NCI-H2029 treated with DMSO at 0.1 percent for 48 hours (cell line): Measurements from ENCODE around the gene SORCS2.
A peak's percentile ranks its signal among the peaks of the same experiment; 100 is the strongest.

Experiments used
- DNase-seq: peaks from one replicate; lab custom pipeline; 2025; lab: John Stamatoyannopoulos, UW

Gene SORCS2

DNA sequence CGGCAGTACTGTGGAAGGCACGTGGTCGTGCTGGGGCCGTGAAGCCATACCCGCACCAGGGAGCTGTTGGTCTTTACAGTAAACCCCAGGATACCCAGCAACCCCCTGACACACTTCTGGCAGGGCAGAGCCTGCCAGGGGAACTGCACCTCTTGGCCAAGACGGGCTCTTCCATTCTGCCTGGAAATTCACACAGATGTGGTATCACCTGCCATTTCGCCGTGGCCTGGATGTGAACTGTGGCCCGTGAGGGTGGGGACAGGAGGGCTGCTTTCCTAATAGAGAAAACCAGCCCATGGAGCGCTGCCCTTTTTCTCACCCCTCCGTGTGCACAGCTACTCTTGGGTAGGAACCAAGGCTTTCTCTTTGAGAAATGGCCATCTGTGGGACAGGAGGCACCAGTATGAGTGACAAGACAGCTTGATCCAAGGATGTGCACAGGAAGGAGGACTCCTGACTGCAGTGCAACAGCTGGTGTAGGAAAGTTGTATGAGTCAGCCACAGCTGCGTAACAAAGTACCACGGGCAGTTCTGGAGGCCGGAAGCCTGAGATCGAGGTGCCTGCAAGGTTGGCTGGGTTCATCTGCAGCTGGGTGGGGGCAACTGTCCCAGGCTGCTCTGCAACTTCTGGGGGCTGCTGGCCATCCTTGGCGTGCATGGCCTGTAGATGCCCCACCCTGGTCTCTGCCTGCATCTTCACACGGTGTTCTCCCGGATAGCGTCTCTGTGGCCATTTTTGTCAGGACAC, 146.7 kb downstream of the SORCS2 start:
- DNase-seq = no peak

DNA sequence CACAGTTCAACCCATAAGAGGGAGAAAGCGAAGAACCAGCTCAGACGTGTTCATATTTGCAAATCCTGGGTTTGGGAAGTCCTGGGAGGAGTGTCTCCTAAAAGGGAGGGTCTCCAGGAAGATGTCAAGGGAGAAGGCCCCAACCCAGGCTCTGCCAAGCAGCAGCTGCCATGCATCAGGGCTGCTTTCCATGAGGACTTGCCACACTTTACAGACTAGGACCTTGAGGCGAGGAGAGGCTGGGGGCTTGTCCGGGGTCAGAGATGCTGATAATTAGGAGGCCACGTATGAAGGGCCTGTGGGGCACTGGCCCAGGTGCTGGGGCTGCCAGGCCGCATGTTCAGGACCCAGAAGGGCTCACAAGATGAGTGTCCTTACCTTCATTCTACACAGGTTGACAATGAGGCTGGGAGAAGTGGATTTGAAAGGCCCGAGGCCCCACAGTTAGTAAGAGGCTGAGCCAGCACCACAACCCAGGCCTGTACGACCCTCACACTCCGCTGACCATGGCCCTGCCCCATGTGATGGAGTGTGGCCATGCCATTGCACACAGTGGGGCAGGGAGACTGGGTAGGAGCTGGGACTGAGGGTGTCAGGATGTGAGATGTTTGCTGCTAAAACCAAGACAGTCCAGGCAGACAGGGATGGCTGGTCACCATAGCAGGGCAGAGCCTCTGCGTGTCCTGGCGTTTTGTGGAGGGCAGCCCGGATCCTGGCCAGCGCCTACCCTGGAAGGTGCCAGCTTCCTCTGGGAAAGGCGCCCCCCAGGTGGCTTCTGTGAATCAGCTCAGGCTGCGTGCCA, 147.6 kb downstream of the SORCS2 start:
- DNase-seq = no peak

DNA sequence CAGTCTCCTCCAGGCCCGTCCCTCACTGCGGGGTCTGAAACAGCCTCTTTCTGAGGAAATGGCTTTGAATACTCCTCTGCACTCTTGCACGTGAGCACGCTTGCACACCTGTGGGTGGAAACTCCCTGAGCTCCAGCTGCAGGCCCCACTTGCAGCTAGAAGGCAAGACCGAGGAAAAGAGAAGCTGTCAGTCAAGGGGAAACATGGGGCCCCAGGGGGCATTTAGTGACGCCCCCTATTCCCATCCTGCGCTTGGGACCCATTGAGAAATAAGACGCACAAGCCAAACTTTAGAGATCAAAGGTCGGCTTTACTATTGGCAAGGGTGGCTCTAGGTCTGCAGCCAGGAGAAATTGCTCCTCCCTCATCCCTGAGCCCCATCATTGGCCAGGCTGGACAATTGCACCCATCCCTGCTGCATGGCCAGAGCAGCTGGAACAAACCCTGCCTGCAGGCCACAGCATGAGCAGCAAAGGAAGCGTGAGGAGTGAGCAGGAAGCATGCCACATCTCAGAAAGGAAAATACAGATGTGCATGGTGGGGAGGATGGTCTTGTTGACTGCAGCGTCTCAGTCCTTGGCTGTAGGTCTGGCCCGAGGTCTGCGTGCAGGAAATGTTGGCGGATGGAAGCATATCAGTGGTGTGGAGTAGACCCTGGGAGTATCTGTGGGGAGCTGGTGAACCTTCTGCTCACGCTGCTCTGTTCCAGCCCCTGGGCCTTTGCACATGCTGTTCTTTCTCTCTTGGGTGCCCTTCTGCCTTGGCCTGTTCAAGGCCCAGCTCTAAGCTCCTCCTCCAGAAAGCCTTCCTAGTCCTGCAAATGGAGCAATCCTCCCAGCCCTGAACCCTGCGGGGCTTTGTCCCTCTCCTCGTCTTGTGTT, 148.5 kb downstream of the SORCS2 start:
- no peak for DNase-seq

DNA sequence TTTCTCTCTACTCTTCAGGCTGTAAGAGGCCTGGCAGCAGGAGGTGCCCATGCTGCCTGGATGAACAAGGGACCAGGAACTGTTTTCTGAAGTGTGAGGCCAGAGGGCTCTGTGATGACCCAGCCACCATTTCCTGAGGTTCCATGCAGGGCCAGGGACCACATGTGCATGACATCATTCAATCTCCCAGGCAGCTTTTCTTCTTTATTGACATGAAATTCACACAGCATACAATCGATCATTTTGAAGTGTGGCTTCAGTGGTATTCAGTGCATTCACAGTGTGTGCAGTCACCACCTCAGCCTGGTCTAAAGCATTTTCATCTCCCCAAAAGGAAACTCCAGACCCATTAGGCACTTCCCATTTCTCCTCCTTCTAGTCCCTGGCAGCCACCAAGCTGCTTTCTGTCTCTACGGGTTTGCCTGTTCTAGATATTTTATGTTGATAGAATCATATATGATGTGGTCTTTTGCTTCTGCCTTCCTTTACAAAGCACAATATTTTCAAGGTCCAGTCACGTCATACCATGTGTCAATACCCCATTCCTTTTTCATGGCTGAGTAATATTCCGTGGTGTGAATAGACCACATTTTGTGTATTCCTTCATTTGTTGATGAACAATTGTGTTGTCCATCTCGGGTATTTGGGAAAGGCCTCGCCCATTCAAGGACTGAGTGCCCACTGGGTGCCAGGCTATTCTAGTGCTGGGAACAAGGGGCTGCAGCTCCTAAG, 149.3 kb downstream of the SORCS2 start:
- no peak for DNase-seq

DNA sequence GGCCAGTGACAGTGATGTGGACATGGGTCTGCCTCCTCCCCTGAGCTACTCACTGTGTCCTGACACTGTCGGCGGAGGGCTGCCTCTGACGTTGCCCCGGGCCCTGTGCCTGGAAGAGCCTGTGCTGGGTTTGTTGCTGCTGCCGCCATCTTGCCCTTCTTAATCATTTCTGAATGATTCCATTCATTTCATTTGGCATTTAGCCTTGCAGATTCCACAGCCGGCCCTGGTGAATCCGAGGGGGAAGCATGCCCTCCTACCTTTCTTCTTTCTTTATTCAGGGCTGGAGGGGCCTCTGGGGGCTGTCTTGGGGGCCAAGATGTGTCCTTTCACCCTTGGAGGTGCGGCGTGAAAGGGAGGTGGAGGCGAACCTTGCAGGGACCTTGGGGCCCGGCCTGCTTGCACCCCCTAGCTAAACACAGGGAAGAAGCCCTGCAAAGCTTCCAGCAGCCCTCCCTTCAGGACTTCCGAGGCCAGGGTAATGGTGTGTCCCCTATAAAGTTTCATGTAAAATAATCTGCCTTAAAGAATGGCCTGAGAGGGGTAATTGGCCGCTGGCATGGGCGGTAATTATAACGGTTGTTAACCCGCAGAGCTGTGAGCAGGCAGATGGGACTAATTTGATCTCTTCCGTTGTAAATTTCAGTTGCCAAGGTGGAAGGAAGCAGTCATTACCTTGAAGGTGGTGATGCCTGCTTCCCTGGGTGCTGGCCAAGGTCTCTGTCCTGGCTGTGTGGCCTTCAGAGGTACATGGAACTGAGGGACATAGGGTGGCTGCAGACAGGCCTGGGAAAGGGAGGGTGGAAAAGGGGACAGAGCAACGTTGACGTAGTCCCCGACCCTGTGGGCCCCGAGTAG, 150.1 kb downstream of the SORCS2 start:
- DNase-seq = no peak

DNA sequence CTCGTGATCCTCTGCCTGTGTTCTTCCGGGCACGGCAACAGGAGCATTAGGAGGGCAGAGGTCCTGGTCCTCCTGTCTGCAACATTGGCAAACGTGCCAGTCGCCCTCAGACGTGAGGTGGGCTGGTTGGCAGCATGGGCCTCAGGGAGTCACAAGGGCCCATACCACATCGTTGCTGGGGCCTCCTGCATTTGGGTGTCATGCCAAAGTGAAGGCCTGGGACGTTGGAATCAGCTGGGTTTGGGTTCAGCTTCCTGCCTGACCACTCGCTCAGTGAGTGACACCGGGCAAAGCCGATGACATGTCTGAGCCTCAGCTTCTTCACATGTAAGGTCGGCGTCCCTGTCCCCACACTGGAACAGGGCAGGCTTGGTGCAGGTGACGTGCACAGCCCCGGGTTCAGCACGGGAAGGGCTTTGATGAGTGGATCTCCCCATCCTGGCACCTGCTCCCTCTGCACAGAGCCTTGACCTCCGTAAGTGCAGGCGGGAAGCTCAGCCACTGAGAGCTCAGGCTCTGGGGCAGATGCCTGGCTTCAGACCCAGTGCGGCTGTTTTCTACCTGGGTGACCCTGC, 150.8 kb downstream of the SORCS2 start:
- no peak for DNase-seq

DNA sequence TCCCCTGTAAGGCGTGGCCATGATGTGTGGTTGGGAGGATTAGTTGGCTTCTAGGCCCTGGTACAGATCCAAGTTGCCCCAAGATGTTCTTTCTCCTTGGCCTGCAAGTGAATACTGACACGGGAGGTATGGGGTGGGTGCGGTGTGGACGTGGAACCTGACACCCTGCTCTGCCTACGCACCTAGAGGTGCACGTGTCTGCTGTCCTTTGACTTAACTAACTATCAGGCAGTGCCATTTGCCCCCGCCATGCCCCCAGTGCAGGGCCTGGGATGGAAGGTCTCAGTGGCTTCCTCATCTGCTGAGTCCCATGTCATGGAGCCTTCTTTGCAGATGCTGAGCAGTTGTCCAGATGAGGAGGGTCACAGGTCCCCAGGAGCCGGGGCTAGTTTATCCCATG, 151.6 kb downstream of the SORCS2 start:
- no peak for DNase-seq

DNA sequence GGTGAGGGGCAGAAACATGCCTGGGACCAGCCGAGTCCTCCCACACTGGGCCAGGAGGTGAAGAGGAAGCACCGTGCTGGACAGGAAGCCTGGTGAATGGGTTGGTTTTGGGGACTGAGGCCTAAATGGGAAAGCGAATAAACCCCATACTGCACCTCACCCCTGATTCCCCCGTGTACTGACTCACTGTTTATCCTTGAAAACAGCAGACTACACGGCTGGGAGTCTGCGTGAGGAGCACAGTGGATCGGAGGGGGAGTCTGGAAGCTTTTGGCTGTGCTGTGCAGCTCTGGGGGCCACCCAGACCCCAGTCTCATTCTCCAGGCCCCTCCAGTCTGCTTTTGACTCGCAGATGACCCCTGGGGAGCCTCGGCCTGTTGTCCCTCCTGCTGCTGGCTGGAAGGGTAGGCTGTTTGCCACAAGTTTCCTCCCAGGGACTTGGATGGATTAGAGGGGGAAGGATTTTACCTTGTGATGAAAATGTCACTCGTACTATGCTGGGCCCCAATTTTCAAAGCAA, 152.4 kb downstream of the SORCS2 start:
- DNase-seq = no peak

DNA sequence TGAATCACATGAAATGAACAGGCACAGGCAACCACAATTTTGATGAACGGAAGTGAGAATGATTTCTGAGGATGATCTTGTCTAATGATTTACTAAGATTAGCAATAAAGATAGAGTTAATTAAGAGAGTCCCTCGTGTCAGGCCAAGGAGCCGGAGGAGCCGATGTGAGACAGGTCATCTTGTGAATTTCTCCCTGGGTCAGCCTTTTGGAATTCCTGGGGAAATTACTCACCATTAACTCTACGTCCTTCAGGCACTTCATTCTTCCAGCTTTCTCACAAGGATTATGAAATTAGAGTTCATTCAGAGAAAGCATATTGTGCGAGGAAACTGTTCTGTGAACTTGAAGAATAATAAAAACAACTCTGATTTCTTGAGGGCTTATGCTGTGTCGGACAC, 155.6 kb downstream of the SORCS2 start:
- no peak for DNase-seq

DNA sequence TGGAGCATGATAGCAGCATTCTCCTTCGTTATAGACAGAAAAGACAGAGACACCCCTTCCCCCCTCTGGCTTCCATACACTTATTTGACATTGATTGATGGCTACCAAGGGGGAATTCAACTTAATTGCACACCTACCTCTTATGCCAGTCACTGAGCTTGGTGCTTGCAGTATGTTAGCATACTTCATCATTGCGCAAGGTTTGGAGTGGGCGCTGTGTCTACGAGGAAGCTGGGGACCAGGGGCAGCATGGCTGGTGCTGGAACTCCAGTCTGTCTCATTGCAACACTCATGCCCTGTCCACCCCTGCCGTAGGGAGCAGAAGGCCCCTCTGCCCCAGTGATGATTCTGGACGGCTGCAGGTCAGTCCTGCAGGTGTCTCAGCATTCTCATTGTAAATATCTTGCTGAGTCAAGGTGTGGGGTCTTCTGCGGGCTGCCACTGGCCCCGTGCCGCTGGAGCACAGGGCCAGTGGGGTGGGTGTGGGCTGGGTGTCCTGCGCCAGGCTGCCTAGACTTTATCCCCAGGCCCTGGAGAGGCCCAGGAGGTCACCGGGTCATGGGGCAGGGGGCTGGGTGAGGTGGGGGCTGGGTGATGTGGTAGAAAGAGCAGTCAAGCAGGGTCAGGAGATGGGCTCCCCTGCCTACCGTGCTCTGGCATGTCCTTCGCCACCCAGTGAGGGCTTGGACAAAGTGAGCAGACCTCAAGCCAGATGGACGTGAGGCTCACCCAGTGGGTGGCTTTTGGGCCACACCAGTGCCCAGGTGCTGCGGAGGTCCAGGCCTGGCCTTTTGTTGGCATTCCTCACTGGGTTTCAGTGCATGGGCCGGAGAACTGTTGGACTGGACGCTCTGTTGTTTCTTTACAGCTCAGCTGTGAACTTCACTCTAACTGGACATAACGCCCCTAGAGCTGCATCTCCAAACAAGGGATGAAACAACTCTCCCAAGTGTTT, 156.9 kb downstream of the SORCS2 start:
- DNase-seq = no peak

DNA sequence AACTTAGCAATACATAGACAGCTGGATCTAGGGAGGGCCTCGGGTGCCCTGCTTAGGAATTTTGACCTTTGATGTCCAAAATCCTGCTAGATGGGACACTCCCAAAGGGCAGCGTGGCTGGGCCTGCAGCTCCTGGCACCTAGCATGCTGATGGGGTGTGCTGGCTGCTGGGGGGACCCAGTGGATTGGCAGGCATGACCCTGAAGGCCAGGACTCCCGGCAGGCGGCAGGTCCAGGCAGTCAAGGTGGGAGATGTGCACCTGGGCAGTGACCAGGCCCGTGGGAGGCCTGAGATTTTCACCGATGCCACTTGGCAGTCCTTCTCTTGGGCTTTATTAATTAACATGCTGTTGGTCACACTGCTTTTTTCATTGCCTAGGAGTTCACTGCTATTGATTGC, 158.1 kb downstream of the SORCS2 start:
- DNase-seq = no peak

DNA sequence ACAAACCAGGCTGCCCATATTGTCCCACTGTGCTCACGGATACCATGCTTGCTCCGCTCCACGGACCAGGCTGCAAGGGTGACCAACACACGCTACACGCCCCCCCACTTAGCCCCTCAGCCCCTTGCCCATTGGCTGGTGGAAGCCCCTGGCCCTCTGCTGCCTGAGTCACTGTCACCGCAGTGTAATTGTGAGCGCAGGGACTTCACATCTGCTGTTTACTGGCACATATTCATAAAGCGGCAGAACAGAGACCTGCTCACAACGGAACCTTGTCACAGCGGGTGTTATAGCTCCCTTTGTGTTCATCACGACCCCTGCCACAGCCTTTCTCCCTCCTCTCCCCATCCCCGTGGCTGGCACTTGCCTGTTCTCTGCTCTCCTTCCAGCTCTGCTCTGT, 158.7 kb downstream of the SORCS2 start:
- no peak for DNase-seq

DNA sequence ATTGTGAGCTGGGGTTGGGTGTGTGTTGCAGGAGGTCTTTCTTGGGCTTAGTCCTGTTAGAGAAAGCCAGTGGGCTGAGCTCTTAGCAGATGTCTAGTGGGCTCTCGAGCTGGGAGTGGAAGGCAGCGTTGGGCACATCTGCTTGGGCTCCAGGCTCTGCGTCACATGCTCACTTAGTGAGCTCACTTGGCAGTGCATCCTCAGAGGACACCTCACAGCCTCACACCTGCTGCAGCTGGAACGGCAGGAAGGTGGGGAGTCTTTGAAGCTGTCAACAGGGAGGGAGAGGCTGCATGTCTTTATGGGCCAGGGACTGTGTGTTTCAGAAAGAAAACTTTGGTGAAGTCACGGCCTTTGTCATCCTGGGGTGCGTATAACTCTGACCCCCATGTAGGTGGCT, 160.1 kb downstream of the SORCS2 start:
- peak; percentile 19 for DNase-seq

DNA sequence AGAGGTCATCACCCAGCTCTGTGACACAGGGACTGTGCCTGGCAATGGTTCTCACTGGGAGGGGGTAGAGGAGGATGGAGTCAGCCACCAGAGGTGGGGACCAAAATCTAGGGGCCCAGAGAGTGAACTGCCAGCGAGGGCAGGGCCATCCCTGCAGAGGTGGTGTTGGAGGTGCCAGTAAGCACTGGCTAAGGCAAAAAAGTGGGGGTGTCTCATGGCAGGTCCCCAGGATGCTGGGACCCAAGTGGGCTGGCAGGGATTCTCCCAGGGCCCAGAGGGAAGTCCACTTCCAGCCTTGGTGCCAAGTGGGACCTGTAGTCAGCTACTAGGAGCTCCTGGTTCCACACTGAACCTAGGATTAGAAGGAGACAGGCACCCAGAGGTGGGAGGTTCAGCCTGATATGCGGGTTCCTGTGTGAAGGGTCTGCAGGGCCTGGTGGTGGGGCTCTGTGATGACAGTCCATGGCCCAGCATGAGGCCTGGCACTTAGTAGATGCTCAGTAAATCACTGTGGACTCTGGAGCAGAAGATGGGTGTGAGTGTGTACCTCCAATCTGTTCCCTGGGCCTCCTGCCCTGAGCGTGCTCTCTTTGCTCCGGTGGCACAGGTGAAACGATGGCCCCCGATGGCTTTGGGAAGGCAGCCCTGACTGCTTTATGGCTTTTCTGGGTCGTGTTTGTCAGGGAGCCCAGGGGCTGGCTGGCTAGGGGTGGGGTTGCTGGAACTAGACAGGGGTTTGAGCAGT, 160.9 kb downstream of the SORCS2 start:
- no peak for DNase-seq

DNA sequence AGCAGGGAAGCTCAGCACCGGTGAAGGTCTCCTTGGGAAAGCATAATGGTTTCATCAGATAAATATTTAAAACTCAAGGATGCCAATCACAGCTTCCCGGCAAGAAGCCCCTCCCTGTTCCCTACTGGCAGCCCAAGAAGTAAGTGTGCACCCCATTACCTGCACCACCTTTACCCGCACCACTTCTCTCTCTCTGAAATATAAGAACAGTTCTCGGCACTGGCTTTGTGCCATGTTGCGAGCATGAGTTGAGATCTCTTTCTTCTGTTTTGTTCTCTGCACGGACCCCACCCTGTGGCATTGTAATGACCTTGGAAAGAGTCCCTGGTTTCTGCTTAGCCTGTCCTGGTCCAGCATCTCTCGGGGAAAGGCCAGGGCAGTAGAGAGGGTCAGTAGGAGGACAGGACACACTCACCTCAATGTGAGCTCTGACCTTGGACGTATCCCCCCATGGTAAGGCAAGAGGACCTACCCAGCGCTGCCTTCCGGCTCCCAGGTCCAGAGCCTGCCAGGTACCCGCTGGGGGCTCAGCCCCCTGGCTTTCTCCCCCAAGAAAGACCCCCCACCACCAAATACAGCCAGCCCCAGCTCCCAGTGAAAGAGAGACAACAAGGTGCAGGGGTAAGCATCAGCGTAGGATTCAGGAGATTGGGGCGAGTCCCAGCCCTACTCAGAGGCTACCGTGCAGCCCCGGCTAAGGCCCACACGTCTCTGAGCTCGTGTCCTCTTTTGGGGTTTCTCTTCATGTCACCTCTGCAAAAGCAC, 161.7 kb downstream of the SORCS2 start:
- DNase-seq = no peak

DNA sequence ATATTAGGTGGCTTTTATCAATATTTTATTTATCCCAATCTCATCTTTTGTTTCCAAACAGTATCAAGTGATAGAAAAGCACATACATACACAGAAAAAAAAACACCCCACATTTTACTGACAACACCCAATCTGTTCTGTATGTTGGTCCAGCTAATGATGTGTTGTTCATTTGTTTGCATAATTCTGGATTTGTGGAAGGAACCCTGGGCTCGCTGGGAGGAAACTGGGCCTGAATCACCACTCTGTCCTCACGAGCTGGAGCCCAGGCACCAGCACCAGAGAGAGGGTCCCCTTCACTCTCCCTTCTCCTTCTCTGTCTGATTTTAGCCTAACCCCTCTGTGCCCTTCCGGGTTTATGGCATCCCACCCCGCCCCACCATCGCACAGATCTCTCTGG, 162.6 kb downstream of the SORCS2 start:
- no peak for DNase-seq

DNA sequence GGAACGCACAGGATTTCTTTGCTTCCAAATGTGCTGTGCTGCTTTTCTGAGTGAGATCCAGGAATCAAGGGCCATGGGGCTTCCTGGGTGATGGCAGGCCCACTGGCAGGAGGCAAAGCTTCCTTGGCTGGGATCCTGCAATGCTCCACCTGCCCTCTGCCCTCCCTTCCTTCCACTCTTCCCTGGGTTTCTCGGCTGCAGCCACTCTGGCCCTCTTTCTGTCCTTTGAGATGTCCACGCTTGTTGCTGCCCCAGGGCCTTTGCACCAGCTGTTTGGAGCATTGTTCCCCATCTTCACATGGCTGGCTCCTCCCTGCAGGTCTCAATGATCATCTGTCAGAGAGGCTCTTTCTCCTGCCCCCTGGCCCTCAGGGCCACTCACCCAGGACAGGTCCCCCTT, 163.5 kb downstream of the SORCS2 start:
- DNase-seq = no peak
